T-helper 2 cell treated with Interferon-gamma antibody and Interleukin-4, amounts not matched to agents 100 ng/mL and 5 ng/mL, for 36 hours (primary cell): ENCODE measurements around the gene PEPD. TPM values are rescaled to one million over a fixed set of nuclear protein-coding genes. Genes with fewer than 3 reads are reported as not detected.
"Not testable (repeated sequence)": the region's sequence is repeated elsewhere in the genome, so short reads cannot be mapped to it uniquely, and the experiment has no call there.

Experiments used
- intact Hi-C: fragments of 100-400 bp; cut with micrococcal nuclease; formaldehyde crosslinking; loops from one replicate; pipeline ENCODE4 v1.15.1; 2023
- total RNA-seq: library from RNA; stranded (reverse); gene quantifications from 2 replicates; pipeline ENCODE4 v1.2.3, GENCODE V29; 2022

The PEPD gene
- 22.7 and 24.4 TPM in 2 replicates for total RNA-seq

DNA sequence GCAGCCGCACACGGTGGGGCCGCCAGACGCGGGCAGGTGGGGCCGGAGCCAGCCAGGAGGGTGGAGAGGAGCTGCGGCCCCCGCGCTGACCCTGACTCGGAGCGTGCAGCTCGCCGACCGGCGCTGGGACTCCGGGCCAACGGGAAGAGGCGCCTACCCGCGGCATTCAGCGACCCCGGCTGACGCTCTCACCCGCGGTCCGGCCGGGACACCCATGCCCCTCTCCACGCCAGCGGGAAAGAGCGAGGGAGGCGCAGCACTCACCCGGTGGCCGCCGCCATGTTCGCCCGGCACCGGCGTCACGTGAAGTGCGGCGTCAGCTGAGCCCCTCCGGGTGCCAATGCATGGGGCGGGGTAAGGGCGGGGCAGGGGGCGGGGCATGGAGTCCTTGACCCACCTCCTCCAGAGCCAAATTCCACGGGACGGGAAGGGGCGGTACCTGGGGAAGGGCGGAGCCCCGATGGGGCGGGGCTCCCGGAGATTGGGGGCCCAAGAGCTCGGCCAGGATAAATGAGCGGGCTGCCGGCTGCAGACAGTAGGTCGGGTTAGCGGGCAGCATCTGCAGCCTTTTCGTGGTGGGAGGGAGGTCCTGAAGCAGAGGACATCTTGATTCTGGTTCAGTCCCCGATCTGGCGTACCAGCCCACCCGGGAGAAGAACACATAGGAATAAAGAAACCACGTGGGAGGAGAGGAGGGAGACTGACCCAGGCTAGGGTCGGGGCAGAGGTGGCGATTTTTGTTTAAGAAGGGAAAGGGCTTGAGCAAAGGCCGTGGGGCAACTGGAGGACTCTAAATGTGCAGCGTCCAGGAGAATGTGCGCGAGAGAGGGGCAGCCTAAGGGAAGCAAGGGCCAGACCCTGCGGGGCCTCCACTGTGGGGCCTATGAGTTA lies at the start of gene PEPD:
PEPD (minus strand) TSS at position 312 of the 891 bp plus-strand sequence; CDS start at position 281, 31 bp downstream.
- intact Hi-C loops = no loop called here

DNA sequence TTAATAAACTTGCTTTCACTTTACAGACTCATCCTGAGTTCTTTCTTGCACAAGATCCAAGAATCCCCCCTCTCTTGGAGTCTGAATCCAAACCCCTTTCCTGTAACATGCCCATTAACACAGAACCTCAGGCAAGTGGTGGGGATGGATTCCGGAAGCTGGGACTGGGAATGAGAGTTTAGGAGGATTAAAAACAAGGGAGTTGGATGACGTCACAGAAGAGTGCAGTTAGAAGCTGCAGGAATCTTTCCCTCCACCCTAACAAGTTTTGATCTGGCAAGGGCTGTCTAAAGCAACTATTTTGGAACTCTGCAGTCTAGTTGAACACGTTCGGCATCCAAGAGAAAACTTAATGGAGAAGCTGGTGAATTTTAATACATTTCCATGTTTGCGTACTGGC lies 48.2 kb upstream of the PEPD start:
- intact Hi-C loops = no loop called here

GRCh38 chr19:33568706-33569105 lies 47.1 kb upstream of the PEPD start:
- intact Hi-C loops = no loop called here

DNA sequence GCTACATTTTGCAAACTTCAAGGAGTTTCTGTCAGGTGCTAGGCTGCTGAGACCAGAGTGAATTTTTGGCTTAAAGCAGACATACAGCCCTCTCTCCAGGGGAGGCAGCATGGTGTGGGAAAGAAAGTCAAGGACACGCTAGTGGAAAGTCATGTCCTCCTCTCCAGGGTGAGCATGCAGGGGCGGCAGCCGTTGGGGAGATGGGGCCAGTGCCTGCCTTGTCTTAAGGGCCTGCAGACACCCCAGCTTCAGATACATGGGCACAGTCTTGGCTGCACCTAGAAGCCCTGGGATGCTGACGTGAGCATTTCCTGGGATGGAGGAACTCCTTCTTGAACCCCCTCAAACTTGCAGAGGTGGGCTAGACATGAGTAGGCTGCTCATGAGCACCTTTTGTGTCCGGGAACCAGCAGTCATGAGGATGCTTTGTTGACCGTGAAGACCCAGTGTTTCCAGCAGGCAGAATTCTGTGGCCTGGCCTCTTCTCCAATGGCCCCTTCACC lies 43.3 kb upstream of the PEPD start:
- intact Hi-C loops = no loop called here

- intact Hi-C loops = no loop called here
Observed at GRCh38 chr19:33562636-33563035, 41.0 kb upstream of the PEPD start.

DNA sequence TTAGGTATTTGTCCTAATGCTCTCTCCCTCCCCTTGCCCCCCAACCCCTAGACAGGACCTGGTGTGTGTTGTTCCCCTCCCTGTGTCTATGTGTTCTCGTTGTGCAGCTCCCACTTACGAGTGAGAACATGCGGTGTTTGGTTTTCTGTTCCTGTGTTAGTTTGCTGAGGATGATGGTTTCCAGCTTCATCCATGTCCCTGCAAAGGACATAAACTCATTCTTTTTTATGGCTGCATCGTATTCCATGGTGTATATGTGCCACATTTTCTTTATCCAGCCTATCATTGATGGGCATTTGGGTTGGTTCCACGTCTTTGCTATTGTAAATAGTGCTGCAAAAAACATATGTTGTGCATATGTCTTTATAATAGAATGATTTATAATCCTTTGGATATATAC lies 40.1 kb upstream of the PEPD start:
- intact Hi-C loops = not testable (repeated sequence)

- intact Hi-C loops = no loop called here
Observed at GRCh38 chr19:33561261-33561660, 39.7 kb upstream of the PEPD start.

GRCh38 chr19:33559996-33560395 lies 38.4 kb upstream of the PEPD start:
- intact Hi-C loops = no loop called here

- intact Hi-C loops = no loop called here
Observed at GRCh38 chr19:33558856-33559255, 37.3 kb upstream of the PEPD start.

GRCh38 chr19:33558151-33558550 lies 36.6 kb upstream of the PEPD start:
- intact Hi-C loops = no loop called here

DNA sequence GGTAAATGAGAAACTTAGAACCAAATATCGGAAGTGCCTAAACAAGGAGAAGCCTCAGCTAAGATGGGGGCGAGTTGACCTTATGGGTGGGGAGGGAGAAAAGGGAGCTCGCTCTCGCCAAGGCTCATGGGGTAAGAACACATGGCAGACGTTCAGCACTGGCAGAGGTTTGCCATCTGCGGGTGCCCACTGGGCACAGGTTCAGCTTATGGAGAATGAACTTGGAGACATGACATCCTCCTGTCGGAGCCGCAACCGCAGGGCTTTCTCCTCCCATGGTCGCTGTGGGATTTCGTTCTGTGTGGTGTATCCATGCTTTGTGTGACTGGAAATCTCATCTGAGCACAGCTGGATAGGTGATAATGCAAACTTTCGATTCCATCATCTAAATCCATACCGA lies 36.1 kb upstream of the PEPD start:
- intact Hi-C loops = no loop called here

GRCh38 chr19:33557196-33557595 lies 35.6 kb upstream of the PEPD start:
- intact Hi-C loops = no loop called here

- intact Hi-C loops = no loop called here
Observed at GRCh38 chr19:33556261-33556660, 34.7 kb upstream of the PEPD start.

DNA sequence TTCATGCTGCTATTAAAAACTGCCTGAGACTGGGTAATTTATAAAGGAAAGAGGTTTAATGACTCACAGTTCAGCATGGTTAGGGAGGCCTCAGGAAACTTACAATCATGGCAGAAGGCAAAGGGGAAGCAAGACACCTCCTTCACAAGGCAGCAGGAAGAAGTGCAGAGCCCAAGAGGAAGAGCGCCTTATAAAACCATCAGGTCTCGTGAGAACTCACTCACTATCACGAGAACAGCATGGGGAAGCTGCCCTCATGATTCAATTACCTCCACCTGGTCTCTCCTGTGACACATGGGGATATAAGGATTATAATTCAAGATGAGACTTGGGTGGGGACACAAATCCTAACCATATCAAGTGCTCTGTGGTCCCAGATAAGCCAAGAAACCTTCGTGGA lies 34.1 kb upstream of the PEPD start:
- intact Hi-C loops = not testable (repeated sequence)

GRCh38 chr19:33554821-33555220 lies 33.2 kb upstream of the PEPD start:
- intact Hi-C loops = no loop called here

DNA sequence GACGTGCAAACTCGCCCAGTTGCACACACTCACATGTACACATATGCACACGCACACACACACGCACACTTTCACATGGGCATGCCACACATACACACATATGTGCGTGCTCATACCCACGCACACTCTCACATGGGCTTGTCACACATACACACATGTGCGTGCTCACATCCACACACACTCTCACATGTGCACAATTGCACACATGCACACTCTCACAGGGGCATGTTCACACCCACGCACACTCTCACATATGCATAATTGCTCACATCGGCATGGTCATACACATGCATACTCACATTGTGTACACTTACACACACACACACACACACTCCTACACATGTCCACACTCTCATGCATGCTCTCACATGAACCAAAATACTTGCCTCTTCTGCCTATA lies 32.8 kb upstream of the PEPD start:
- intact Hi-C loops = no loop called here

DNA sequence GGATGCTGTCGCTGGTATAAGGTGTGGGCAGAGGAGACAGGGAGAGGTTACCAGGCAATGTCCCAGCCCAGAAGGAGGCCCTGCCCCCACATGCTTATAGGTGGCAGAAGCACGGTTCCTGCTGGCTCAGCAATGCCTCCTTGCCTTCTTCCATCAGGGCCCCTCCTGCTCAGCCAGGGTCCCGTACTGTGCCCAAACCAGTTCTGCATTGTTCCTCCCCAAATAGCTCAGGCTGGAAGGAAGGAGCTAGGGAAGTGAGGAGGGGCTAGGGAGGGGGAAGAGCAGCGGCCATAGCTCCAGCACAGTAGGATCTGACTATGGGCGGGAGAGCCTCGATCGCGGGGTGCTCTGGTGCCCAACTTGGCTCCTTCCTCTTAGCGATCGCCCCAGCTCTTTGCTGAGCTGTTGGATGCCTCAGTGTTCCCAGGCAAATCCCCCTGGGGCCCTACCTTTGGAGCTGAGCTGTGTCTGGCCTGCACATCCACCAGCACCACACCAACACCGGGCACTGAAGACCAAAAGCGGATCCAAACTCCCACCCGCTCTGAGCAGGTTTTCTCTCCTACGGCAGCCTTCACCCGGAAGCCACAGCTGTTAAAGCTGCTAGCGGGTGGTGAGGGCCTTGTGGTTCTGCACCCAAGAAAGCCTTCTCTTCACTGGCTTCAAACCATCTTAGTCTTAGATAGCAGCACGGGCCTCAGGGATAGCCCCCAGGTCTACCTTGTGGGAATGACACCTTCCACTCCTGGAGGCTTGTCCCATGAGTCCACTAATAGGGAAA lies 32.1 kb upstream of the PEPD start:
- intact Hi-C loops = no loop called here

DNA sequence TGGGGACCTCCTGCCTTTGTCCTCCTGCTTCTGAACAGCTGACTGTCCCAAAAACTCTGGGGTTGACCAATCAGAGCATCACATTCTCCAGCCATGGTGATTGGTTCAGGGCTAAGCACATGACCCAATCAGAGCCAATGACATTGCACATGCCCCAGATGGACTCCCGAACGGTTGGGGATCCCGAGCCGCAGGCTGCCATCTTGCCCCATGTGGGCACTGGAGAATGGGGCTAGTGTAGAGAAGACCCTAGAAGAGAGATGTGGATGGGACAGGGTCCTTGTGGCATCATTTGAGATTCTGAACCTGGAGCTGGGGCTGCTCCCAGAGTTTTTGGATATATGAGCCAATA lies 31.3 kb upstream of the PEPD start:
- intact Hi-C loops = no loop called here

DNA sequence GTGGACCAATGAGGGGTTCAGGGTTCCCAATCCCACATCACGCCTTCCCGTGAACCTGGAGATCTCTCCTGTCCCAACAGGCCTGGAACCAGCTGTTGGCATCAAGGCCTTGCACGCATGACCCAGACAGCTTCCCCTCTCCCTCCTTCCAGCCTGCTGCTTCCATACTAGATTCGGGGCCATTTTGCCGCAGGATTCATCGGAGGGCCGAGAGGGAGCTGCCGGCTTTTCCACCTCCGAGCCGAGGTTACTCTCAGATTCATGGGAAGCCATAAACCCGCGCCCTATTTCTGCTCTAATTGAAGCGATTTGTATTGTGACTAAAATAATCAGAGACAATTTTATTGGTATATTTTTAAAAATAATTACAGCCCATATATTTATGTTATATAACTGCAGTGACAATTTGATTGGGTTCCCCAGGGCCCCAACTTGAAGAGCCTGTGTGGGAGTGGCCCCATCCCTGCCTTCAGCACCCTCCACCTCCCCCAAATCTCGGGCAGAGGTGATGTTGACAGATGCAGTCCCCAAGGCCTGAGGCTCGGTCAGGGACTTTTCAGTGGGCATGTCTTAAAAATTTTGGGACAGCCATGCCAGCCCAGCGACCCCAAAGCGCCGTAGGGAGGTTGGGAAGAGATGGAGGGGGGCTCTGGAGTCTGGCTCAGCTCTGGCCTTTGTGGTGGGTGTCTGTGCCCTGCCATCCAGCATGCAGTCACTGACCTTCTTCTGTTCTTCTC lies 30.8 kb upstream of the PEPD start:
- intact Hi-C loops = no loop called here

GRCh38 chr19:33551676-33552075 lies 30.1 kb upstream of the PEPD start:
- intact Hi-C loops = no loop called here

DNA sequence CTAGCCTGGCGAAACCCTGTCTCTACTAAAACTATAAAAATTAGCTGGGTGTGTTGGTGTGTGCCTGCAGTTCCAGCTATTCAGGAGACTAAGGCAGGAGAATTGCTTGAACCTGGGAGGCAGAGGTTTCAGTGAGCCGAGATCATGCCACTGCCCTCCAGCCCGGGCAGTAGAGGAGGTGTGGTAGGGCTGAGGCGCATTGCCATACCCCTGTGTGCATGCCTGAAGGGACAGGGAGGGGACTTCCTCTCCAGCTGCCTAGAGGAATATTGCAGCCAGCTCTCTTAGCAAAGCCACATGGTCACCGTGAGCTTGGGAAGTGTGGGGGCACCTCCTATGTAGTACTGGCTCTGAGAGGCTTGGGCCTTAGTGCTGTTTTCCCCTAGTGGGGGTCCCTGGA lies 29.2 kb upstream of the PEPD start:
- intact Hi-C loops = no loop called here

DNA sequence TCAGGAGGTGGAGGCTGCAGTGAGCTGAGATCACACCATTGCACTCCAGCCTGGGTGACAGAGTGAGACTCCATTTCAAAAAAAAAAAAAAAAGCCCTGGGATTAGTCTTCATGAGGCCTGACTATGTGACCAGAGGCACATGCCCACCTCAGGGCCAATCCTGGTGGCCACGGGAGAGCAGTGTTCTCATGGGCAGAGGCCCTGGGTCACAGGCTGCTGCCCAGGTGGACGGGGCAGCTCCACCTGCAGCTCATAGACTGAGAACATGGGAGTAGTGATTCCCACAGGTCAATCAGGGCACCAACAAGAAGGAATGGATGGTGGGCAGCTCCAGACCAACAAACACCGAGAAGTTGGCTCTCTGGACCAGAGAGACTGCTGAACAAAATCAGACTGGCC lies 26.1 kb upstream of the PEPD start:
- intact Hi-C loops = no loop called here
